ENCODE results near the gene CHAT.

GRCh38 chr10:49645871-49646870 lies 32.3 kb downstream of the CHAT start:
- TF ChIP-seq POLR2AphosphoS5 (IDR thresholded peaks at IDR 0.05) (no peak), CTCF (IDR thresholded peaks at IDR 0.05 in 8 of 11, conservative IDR thresholded peaks at IDR 0.05 in 3 of 11) (no peak)

All from spleen (tissue), 7 donors.